ENCODE results near the gene TNFSF8.
A peak's percentile ranks its signal among the peaks of the same experiment; 100 is the strongest.

Gene TNFSF8

DNA sequence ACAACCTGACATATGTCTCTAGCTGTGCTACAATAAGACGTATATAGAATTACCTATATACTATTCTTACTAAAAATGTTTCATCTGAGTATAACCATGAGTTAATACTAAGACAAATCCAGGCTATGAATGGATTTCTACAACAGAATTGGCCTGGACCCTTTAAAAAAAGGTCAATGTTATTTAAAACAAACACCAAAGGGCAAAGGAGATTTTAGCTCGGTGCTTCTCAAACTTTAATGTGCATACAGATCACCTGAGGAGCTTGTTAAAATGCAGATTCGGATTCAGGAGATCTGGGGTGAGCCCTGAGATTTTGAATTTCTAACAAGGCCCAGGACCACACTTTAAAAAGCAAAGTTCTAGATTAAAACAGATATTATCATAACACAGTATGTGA lies 6.5 kb downstream of the TNFSF8 start:
- Histone ChIP-seq H3K9me3 (ENCODE audit: insufficient read depth, low read length) (no peaks in the 10 kb centered on the region), H3K79me2 (ENCODE audit: insufficient read depth, low read length) (no peaks in the 10 kb centered on the region), H3K27me3 (ENCODE audit: low read length) (no peaks in the 10 kb centered on the region), H3K9ac (ENCODE audit: low read length) (no peak overlapping the region), H3K4me2 (ENCODE audit: low read depth, low read length, poor library complexity, severe bottlenecking) (peak overlapping the region; percentile 82), H4K20me1 (ENCODE audit: low read depth, low read length) (no peaks in the 10 kb centered on the region), H3K4me3 (ENCODE audit: insufficient read depth, low read length, poor library complexity, severe bottlenecking) (no peak overlapping the region), H3F3A (ENCODE audit: insufficient read depth) (peaks cover 24% of the 10 kb centered on the region), H3K36me3 (ENCODE audit: low read length) (no peaks in the 10 kb centered on the region), H3K27ac (ENCODE audit: low read depth, low read length) (no peak overlapping the region), H3K9me2 (replicated peaks; ENCODE audit: insufficient read depth, low read length) (no peaks in the 10 kb centered on the region), H2AFZ (ENCODE audit: low read depth, low read length, severe bottlenecking) (no peak overlapping the region)
- TF ChIP-seq EZH2phosphoT487 (conservative IDR thresholded peaks at IDR 0.05; ENCODE audit: low read length): no peak
- TF ChIP-seq, protein P1, sequence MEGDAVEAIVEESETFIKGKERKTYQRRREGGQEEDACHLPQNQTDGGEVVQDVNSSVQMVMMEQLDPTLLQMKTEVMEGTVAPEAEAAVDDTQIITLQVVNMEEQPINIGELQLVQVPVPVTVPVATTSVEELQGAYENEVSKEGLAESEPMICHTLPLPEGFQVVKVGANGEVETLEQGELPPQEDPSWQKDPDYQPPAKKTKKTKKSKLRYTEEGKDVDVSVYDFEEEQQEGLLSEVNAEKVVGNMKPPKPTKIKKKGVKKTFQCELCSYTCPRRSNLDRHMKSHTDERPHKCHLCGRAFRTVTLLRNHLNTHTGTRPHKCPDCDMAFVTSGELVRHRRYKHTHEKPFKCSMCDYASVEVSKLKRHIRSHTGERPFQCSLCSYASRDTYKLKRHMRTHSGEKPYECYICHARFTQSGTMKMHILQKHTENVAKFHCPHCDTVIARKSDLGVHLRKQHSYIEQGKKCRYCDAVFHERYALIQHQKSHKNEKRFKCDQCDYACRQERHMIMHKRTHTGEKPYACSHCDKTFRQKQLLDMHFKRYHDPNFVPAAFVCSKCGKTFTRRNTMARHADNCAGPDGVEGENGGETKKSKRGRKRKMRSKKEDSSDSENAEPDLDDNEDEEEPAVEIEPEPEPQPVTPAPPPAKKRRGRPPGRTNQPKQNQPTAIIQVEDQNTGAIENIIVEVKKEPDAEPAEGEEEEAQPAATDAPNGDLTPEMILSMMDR (IDR thresholded peaks at IDR 0.05; ENCODE audit: insufficient read depth, low read length, poor library complexity, severe bottlenecking): no peak

DNA sequence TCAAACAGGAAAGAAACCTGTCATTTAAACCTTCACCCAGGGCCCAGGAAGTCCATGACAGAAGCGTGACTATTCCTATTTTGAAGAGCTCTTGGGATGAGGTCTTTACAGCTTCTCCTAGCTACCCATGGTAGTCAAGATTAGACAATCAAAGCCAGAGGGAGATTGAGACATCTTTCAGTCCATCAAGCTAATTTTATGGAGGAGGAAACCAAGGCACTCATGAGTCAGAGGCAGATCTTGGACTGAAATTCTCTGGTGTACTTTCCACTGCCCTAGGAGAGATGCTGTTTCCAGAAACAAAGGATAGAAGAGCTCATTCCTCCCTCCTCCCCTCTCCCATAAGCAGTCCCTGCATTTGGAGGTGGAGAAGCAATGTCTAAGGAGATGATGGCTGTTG lies 9.2 kb downstream of the TNFSF8 start:
- Histone ChIP-seq H4K20me1 (ENCODE audit: low read depth, low read length) (no peaks in the 10 kb centered on the region), H3K27me3 (ENCODE audit: low read length) (no peaks in the 10 kb centered on the region), H3K9me3 (ENCODE audit: insufficient read depth, low read length) (no peaks in the 10 kb centered on the region), H2AFZ (ENCODE audit: low read depth, low read length, severe bottlenecking) (no peak overlapping the region), H3K4me2 (ENCODE audit: low read depth, low read length, poor library complexity, severe bottlenecking) (no peak overlapping the region), H3K36me3 (ENCODE audit: low read length) (no peaks in the 10 kb centered on the region), H3K79me2 (ENCODE audit: insufficient read depth, low read length) (no peaks in the 10 kb centered on the region), H3K27ac (ENCODE audit: low read depth, low read length) (no peak overlapping the region), H3K9me2 (replicated peaks; ENCODE audit: insufficient read depth, low read length) (no peaks in the 10 kb centered on the region), H3K9ac (ENCODE audit: low read length) (no peak overlapping the region), H3F3A (ENCODE audit: insufficient read depth) (peaks cover 13% of the 10 kb centered on the region), H3K4me3 (ENCODE audit: insufficient read depth, low read length, poor library complexity, severe bottlenecking) (no peak overlapping the region)
- TF ChIP-seq, protein P1 (IDR thresholded peaks at IDR 0.05; ENCODE audit: insufficient read depth, low read length, poor library complexity, severe bottlenecking): no peak
- no peak for TF ChIP-seq EZH2phosphoT487 (conservative IDR thresholded peaks at IDR 0.05; ENCODE audit: low read length)

DNA sequence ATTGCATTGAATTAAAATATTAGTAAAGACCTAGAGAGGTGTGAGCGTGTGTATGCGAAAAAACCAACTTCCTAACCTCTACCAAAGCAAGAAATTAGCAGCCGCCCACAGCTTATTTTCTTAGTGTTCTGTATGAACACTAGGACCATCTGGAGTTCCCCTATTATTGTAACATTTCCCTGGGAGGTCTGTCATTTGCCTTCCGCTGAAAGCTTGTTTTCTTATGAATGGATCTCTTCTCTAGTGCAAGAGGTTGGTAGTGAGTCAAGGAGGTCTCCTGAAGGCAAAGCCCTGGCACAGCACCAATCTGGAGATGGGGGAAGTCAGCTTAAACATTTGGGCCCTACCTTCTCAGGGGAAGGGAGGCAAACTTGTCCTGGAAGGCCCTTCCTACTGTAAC lies 10.8 kb downstream of the TNFSF8 start:
- H3K9me2 ChIP-seq (replicated peaks; ENCODE audit: insufficient read depth, low read length): no peaks in the 10 kb centered on the region
- no peak overlapping the region for H3K4me3 ChIP-seq (ENCODE audit: insufficient read depth, low read length, poor library complexity, severe bottlenecking)
- no peaks in the 10 kb centered on the region for H3K36me3 ChIP-seq (ENCODE audit: low read length)
- H3F3A ChIP-seq (ENCODE audit: insufficient read depth): 0 out of 2 replicates have a peak, but pooled peaks cover 4% of the 10 kb centered on the region
- H3K79me2 ChIP-seq (ENCODE audit: insufficient read depth, low read length): no peaks in the 10 kb centered on the region
- no peak overlapping the region for H3K9ac ChIP-seq (ENCODE audit: low read length)
- no peak overlapping the region for H2AFZ ChIP-seq (ENCODE audit: low read depth, low read length, severe bottlenecking)
- no peak for TF ChIP-seq EZH2phosphoT487 (conservative IDR thresholded peaks at IDR 0.05; ENCODE audit: low read length)
- TF ChIP-seq, protein P1 (IDR thresholded peaks at IDR 0.05; ENCODE audit: insufficient read depth, low read length, poor library complexity, severe bottlenecking): no peak
- H3K9me3 ChIP-seq (ENCODE audit: insufficient read depth, low read length): no peaks in the 10 kb centered on the region
- H4K20me1 ChIP-seq (ENCODE audit: low read depth, low read length): no peaks in the 10 kb centered on the region
- no peak overlapping the region for H3K4me2 ChIP-seq (ENCODE audit: low read depth, low read length, poor library complexity, severe bottlenecking)
- H3K27me3 ChIP-seq (ENCODE audit: low read length): no peaks in the 10 kb centered on the region
- no peak overlapping the region for H3K27ac ChIP-seq (ENCODE audit: low read depth, low read length)
